PC-3 (cell line): ENCODE data around the gene FADD.

Source experiments
- EZH2 ChIP-seq: fragments of 300-600 bp; sonication (generic); IDR thresholded peaks from one replicate; pipeline ENCODE4 v1.6.1; 2017; ENCODE audit warnings: antibody characterized with exemption, mild to moderate bottlenecking, low read length; ENCODE audit not compliant: unreplicated experiment
- EZH2phosphoT487 ChIP-seq: fragments of 300-600 bp; sonication (generic); IDR thresholded peaks from 2 replicates; pipeline ENCODE4 v1.6.1; 2018; ENCODE audit warnings: mild to moderate bottlenecking, antibody characterized with exemption, low read length, borderline replicate concordance
- TF ChIP-seq, protein P1 (sequence below): fragments of 300-600 bp; sonication (generic); conservative IDR thresholded peaks from 2 replicates; pipeline ENCODE4 v1.5.1; 2017; ENCODE audit warnings: antibody characterized with exemption, low read depth, mild to moderate bottlenecking, low read length

DNA sequence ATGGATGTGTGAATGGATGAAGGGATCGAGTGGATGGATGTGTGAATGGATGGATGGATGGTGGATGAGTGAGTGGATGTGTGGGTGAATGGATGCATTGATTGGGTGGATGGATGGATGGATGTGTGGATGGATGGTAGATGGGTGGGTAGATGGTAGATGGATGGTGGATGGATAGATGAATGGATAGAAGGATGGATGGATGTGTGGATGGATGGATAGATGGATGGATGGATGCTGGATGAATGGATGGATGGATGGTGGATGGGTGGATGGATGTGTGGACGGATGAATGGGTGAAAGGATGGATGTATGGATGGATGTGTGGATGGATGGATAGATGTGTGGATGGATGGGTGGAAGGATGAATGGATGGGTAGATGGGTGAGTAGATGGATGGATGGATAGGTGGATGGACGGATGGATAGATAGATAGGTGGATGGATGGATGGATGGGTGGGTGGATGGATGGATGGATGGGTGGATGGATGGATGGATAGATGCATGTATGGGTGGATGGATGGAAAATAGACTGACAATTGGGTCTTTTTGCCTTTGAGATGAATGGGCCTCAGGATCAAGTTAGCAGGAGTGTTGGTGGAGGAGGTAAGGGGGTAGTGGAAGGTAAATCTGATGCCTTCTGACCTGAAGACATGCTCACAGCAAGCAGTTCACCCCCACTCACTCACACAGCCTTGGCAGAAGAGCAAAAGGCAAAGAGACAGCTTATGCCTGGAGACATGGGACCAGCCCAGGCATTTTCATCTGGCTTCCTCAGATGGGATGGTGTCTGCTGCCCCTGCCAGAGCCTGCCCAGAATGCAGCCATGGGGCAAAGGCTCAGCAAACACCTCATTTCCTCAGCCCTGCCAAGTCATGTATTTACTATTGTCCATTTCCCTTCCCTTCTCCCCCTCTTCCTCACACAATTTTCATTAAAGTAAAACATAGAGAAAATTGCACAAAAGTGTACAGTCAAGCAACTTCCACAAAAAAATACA, 8.0 kb upstream of the FADD start:
- TF ChIP-seq, protein P1, sequence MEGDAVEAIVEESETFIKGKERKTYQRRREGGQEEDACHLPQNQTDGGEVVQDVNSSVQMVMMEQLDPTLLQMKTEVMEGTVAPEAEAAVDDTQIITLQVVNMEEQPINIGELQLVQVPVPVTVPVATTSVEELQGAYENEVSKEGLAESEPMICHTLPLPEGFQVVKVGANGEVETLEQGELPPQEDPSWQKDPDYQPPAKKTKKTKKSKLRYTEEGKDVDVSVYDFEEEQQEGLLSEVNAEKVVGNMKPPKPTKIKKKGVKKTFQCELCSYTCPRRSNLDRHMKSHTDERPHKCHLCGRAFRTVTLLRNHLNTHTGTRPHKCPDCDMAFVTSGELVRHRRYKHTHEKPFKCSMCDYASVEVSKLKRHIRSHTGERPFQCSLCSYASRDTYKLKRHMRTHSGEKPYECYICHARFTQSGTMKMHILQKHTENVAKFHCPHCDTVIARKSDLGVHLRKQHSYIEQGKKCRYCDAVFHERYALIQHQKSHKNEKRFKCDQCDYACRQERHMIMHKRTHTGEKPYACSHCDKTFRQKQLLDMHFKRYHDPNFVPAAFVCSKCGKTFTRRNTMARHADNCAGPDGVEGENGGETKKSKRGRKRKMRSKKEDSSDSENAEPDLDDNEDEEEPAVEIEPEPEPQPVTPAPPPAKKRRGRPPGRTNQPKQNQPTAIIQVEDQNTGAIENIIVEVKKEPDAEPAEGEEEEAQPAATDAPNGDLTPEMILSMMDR: no peak
- TF ChIP-seq EZH2phosphoT487 (no peak), EZH2 (no peak)
